Airway epithelial cell (primary cell): Measurements from ENCODE around the gene RAB33B. TPM values are rescaled to one million over a fixed set of nuclear protein-coding genes. Genes with fewer than 3 reads are reported as not detected.

Source experiments
- total RNA-seq: library from RNA; depleted of rRNA; stranded (reverse); fragments of >200 nt; gene quantifications from 2 replicates; pipeline ENCODE4 v1.2.3, GENCODE V29; 2015

Gene RAB33B
- total RNA-seq = 3.9 and 6.2 TPM in 2 replicates

GRCh38 chr4:139454111-139455045 lies at the start of gene RAB33B:
TSS of gene RAB33B (plus strand) at chr4:139454121. CDS start at chr4:139454196, 75 bp downstream.

Other genes starting within 250 kb of the RAB33B start
- gene MGARP, start 173.9 kb upstream of the RAB33B start, total RNA-seq = 0.37 and 0.49 TPM in 2 replicates
- gene NAA15, start 152.6 kb upstream of the RAB33B start, total RNA-seq = 29.5 and 38.4 TPM in 2 replicates
- 57.5 and 77.5 TPM in 2 replicates for gene NDUFC1, start 151.6 kb upstream of the RAB33B start, total RNA-seq
- 26.5 and 31.3 TPM in 2 replicates for gene SETD7, start 102.1 kb downstream of the RAB33B start, total RNA-seq
- 62.4 and 71.8 TPM in 2 replicates for gene MGST2, start 211.7 kb downstream of the RAB33B start, total RNA-seq